Measurements from ENCODE around the gene EEFSEC. TPM values are rescaled to one million over a fixed set of nuclear protein-coding genes. Genes with fewer than 3 reads are reported as not detected.

EEFSEC gene
- total RNA-seq, 1 donor from 2014 or later = 0.92 TPM

DNA sequence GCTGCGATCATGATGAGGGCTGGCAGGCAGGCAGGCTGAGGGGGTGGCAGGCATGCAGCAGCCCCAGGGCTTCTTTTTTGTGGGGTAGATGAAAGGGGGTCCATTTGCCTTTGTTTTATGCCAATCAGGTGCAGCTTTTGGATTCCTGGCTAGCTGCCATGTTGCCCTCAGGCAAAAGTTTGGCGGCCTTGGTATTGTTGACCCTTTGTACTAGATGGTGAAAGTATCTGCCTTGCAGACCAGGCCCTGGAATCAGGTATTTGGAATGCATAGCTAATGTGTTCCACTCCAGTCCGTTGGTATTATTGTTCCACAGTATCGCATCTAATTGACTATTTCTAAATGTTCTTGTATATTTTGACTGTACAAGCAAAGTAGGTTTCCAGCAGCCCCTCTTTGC is 35.0 kb downstream of the EEFSEC start:
- Histone ChIP-seq H3K27ac (no peak overlapping the region), H3K4me2 (no peak overlapping the region), H3K36me3 (no peaks in the 10 kb centered on the region), H3K9ac (no peak overlapping the region), H3F3A (ENCODE audit: low read depth) (no peaks in the 10 kb centered on the region), H2AFZ (replicated peaks) (no peak overlapping the region), H3K27me3 (no peaks in the 10 kb centered on the region), H3K4me1 (peaks cover 7% of the 10 kb centered on the region), H3K79me2 (ENCODE audit: low read depth) (no peaks in the 10 kb centered on the region), H4K20me1 (ENCODE audit: low read depth) (no peaks in the 10 kb centered on the region), H3K4me3 (no peak overlapping the region), H3K9me3 (ENCODE audit: low read depth) (no peaks in the 10 kb centered on the region)
- peaks cover 2% of the 10 kb centered on the region for H3K27me3 Mint-ChIP-seq (ENCODE audit: insufficient read depth, low read depth)
- TF ChIP-seq, protein P1, sequence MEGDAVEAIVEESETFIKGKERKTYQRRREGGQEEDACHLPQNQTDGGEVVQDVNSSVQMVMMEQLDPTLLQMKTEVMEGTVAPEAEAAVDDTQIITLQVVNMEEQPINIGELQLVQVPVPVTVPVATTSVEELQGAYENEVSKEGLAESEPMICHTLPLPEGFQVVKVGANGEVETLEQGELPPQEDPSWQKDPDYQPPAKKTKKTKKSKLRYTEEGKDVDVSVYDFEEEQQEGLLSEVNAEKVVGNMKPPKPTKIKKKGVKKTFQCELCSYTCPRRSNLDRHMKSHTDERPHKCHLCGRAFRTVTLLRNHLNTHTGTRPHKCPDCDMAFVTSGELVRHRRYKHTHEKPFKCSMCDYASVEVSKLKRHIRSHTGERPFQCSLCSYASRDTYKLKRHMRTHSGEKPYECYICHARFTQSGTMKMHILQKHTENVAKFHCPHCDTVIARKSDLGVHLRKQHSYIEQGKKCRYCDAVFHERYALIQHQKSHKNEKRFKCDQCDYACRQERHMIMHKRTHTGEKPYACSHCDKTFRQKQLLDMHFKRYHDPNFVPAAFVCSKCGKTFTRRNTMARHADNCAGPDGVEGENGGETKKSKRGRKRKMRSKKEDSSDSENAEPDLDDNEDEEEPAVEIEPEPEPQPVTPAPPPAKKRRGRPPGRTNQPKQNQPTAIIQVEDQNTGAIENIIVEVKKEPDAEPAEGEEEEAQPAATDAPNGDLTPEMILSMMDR (IDR thresholded peaks at IDR 0.05) = no peak
- TF ChIP-seq EZH2 (IDR thresholded peaks at IDR 0.05) (no peak), EZH2phosphoT487 (IDR thresholded peaks at IDR 0.05) (no peak)
- no peak for DNase-seq (ENCODE audit: low spot score)
- H3K9me3 Mint-ChIP-seq = no peaks in the 10 kb centered on the region
- H3K27ac Mint-ChIP-seq = no peak overlapping the region
- H3K4me3 Mint-ChIP-seq = no peak overlapping the region
- H3K36me3 Mint-ChIP-seq = no peaks in the 10 kb centered on the region
- peaks cover 18% of the 10 kb centered on the region for H3K4me1 Mint-ChIP-seq

DNA sequence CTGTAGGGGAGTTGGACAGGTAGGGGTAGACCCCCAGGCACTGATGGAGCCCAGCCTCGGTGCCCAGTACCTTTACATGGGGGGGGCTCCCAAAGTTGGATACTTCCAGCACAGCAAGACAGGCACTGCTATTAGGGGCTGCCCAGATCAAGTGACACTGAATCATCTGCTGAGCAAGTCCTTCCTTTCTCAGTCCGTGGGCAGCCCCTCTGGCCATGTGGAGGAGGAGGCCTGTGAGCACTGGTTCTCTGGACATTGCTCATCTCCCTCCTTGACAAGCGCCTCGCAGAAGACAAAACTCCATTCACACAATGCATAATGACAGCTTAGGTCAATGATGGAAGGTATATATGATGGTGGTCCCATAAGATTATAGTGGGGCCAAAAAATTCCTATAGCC is 35.7 kb downstream of the EEFSEC start:
- H3K36me3 ChIP-seq = no peaks in the 10 kb centered on the region

DNA sequence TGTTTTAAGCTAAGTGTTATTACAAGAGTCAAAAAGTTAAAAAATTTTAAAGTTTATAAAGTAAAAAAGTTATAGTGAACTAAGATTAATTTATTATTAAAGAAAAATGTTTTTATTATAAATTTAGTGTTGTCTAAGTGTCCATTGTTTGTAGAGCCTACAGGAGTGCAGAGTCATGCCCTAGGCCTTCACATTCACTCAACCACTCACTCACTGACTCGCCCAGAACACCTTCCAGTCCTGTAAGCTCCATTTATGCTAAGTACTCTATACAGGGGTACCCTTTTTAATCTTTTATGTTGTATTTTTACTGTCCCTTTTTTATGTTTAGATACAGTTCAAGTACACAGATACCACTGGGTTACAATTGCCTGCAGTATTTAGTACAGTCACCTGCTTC is 37.2 kb downstream of the EEFSEC start:
- Mint-ChIP-seq H3K9me3 (no peaks in the 10 kb centered on the region), H3K27ac (no peak overlapping the region), H3K4me3 (no peak overlapping the region)

More for the DNA sequence above, 35.7 kb downstream of the EEFSEC start:
- no peak overlapping the region for H2AFZ ChIP-seq (replicated peaks)
- H3K79me2 ChIP-seq (ENCODE audit: low read depth) = no peaks in the 10 kb centered on the region
- Mint-ChIP-seq H3K9me3 (no peaks in the 10 kb centered on the region), H3K36me3 (no peaks in the 10 kb centered on the region), H3K4me3 (no peak overlapping the region), H3K27ac (no peak overlapping the region), H3K27me3 (ENCODE audit: insufficient read depth, low read depth) (peaks cover 2% of the 10 kb centered on the region), H3K4me1 (peaks cover 13% of the 10 kb centered on the region)
- H4K20me1 ChIP-seq (ENCODE audit: low read depth) = no peaks in the 10 kb centered on the region
- DNase-seq (ENCODE audit: low spot score) = no peak
- no peaks in the 10 kb centered on the region for H3K27me3 ChIP-seq
- no peak overlapping the region for H3K9ac ChIP-seq
- H3K4me1 ChIP-seq = peaks cover 12% of the 10 kb centered on the region
- TF ChIP-seq EZH2phosphoT487 (IDR thresholded peaks at IDR 0.05) (no peak), EZH2 (IDR thresholded peaks at IDR 0.05) (no peak)
- TF ChIP-seq, protein P1 (IDR thresholded peaks at IDR 0.05) = no peak
- no peaks in the 10 kb centered on the region for H3K9me3 ChIP-seq (ENCODE audit: low read depth)
- H3K27ac ChIP-seq = no peak overlapping the region
- H3K4me3 ChIP-seq = no peak overlapping the region
- no peak overlapping the region for H3K4me2 ChIP-seq
- H3F3A ChIP-seq (ENCODE audit: low read depth) = no peaks in the 10 kb centered on the region

More for the DNA sequence above, 37.2 kb downstream of the EEFSEC start:
- no peak overlapping the region for H3K4me3 ChIP-seq
- Mint-ChIP-seq H3K27me3 (ENCODE audit: insufficient read depth, low read depth) (no peaks in the 10 kb centered on the region), H3K4me1 (peaks cover 21% of the 10 kb centered on the region), H3K36me3 (no peaks in the 10 kb centered on the region)
- TF ChIP-seq EZH2phosphoT487 (IDR thresholded peaks at IDR 0.05) (no peak), EZH2 (IDR thresholded peaks at IDR 0.05) (no peak)
- TF ChIP-seq, protein P1 (IDR thresholded peaks at IDR 0.05) = no peak
- H3K4me2 ChIP-seq = no peak overlapping the region
- H3K27ac ChIP-seq = no peak overlapping the region
- H3K9me3 ChIP-seq (ENCODE audit: low read depth) = no peaks in the 10 kb centered on the region
- H3K27me3 ChIP-seq = no peaks in the 10 kb centered on the region
- H3K9ac ChIP-seq = no peak overlapping the region
- no peaks in the 10 kb centered on the region for H4K20me1 ChIP-seq (ENCODE audit: low read depth)
- no peak for DNase-seq (ENCODE audit: low spot score)
- H3F3A ChIP-seq (ENCODE audit: low read depth) = peaks cover 4% of the 10 kb centered on the region
- H3K4me1 ChIP-seq = peaks cover 22% of the 10 kb centered on the region
- H3K36me3 ChIP-seq = no peaks in the 10 kb centered on the region
- no peak overlapping the region for H2AFZ ChIP-seq (replicated peaks)
- H3K79me2 ChIP-seq (ENCODE audit: low read depth) = no peaks in the 10 kb centered on the region
